Caco-2 (cell line): ENCODE results near the gene POLD4. TPM values are rescaled to one million over a fixed set of nuclear protein-coding genes. Genes with fewer than 3 reads are reported as not detected.
A peak's percentile ranks its signal among the peaks of the same experiment; 100 is the strongest.

Experiments
- BruUV-seq: library from RNA; stranded (reverse); fragments of 400-500 nt; replicated peaks from 2 replicates; lab custom pipeline; 2021; lab: Mats Ljungman, UMichigan
- CTCF ChIA-PET: fragments of 300-600 bp; sonication (Branson Sonifier 250); formaldehyde crosslinking; loops from one replicate; lab custom pipeline; 2022; ENCODE audit warnings: antibody characterized with exemption; lab: Charles Lee
- POLR2A ChIA-PET: fragments of 300-600 bp; sonication (Branson Sonifier 250); formaldehyde crosslinking; loops from one replicate; lab custom pipeline; 2022; ENCODE audit warnings: antibody characterized with exemption; lab: Charles Lee
- DNase-seq, 2 experiments: peaks; one replicate each; pipeline versions ENCODE4 v3.0.0 to v3.0.0-alpha.2; 2020 to 2022
- H3K27me3 ChIP-seq: replicated peaks from 2 replicates; pipeline ENCODE4 v1.6.0; 2011; ENCODE audit warnings: low read length; ENCODE audit not compliant: control insufficient read depth, insufficient read depth
- H3K36me3 ChIP-seq: 2 replicates; pipeline ENCODE4 v1.5.1; 2011; ENCODE audit warnings: low read length; ENCODE audit not compliant: control insufficient read depth, insufficient read depth
- H3K4me1 ChIP-seq: fragments of 250-450 bp; sonication (Bioruptor Pico); 2 replicates; pipeline ENCODE4 v1.5.1; 2020; ENCODE audit warnings: mild to moderate bottlenecking
- H3K4me3 ChIP-seq: 2 replicates; pipeline ENCODE4 v1.5.1; 2011; ENCODE audit warnings: low read depth, mild to moderate bottlenecking, control low read depth, low read length
- H3K9me3 ChIP-seq: fragments of 250-450 bp; sonication (Bioruptor Pico); 2 replicates; pipeline ENCODE4 v1.5.1; 2020; ENCODE audit warnings: mild to moderate bottlenecking, moderate library complexity
- H3K27ac Mint-ChIP-seq: one replicate; pipeline ENCODE4 v1.8.0; 2022; ENCODE audit warnings: mixed read lengths; ENCODE audit not compliant: unreplicated experiment
- H3K27me3 Mint-ChIP-seq: one replicate; pipeline ENCODE4 v1.8.0; 2022; ENCODE audit warnings: mixed read lengths; ENCODE audit not compliant: insufficient read depth, unreplicated experiment
- H3K36me3 Mint-ChIP-seq: one replicate; pipeline ENCODE4 v1.8.0; 2022; ENCODE audit warnings: mild to moderate bottlenecking, mixed read lengths; ENCODE audit not compliant: insufficient read depth, unreplicated experiment
- H3K4me1 Mint-ChIP-seq: one replicate; pipeline ENCODE4 v1.8.0; 2022; ENCODE audit warnings: low read depth, mixed read lengths; ENCODE audit not compliant: unreplicated experiment
- H3K4me3 Mint-ChIP-seq: one replicate; pipeline ENCODE4 v1.8.0; 2022; ENCODE audit warnings: mild to moderate bottlenecking, moderate library complexity, mixed read lengths; ENCODE audit not compliant: unreplicated experiment
- H3K9me3 Mint-ChIP-seq: one replicate; pipeline ENCODE4 v1.8.0; 2022; ENCODE audit warnings: mixed read lengths; ENCODE audit not compliant: unreplicated experiment
- CTCF ChIP-seq, 2 experiments: fragments of 200-600 bp in 1 of 2; IDR thresholded peaks; 1 replicate in 1 of 2; 2 replicates in 1 of 2; pipeline versions ENCODE4 v1.5.1 to v1.8.0; 2011 to 2022; ENCODE audit warnings: antibody characterized with exemption in 1 of 2, control low read depth in 1 of 2, inconsistent platforms in 1 of 2, low read depth in 1 of 2, low read length in 1 of 2, mild to moderate bottlenecking in 1 of 2, moderate library complexity in 1 of 2; ENCODE audit not compliant: insufficient read depth in 1 of 2, severe bottlenecking in 1 of 2, unreplicated experiment in 1 of 2
- intact Hi-C: fragments of 100-400 bp; cut with micrococcal nuclease; formaldehyde crosslinking; loops from one replicate; pipeline ENCODE4 v1.10.0; 2022; ENCODE audit not compliant: unreplicated experiment
- total RNA-seq: library from RNA; stranded (reverse); gene quantifications from 2 replicates; pipeline ENCODE4 v1.2.3, GENCODE V29; 2022

POLD4 gene
- total RNA-seq, 1 experiment from 2014 or later, result 29.8 TPM

- H3K4me1 ChIP-seq, result peaks cover 29% of the 10 kb centered on the region
- POLR2A ChIA-PET, result interaction anchor here (0.6 to 2.1 kb wide), 19 partner anchors 17 to 1596 kb away, joined by 3 to 31 read pairs (median 5); partner anchors contain the start of genes GRK2, POLD4, PPP1CA and RBM14
- intact Hi-C loops, result loop anchor here (1.0 kb wide), 3 partner anchors 17 to 28 kb away; no protein-coding TSS in a partner anchor
- no peaks in the 10 kb centered on the region for H3K9me3 ChIP-seq
- Mint-ChIP-seq H3K4me1 (no peaks in the 10 kb centered on the region), H3K36me3 (peaks cover 8% of the 10 kb centered on the region), H3K27me3 (no peaks in the 10 kb centered on the region), H3K9me3 (no peaks in the 10 kb centered on the region), H3K27ac (peak overlapping the region; percentile 83), H3K4me3 (peak overlapping the region; percentile 95)
- H3K36me3 ChIP-seq, result no peaks in the 10 kb centered on the region
- peak; percentile 95 for DNase-seq
- H3K27me3 ChIP-seq, result no peaks in the 10 kb centered on the region
- CTCF ChIA-PET, result interaction anchor here (0.5 to 21.4 kb wide), 25 partner anchors 9 to 1695 kb away, joined by 3 to 775 read pairs (median 6); partner anchors contain the start of genes AIP, KDM2A, POLD4 and PPP1CA
- no TSS peak for BruUV-seq
- H3K4me3 ChIP-seq, result peak overlapping the region; percentile 86
- peak; percentile 89 to 97 for TF ChIP-seq CTCF (IDR thresholded peaks at IDR 0.05; ENCODE audit: insufficient read depth in 1 of 2, low read depth in 1 of 2, low read length in 1 of 2, severe bottlenecking in 1 of 2, unreplicated experiment in 1 of 2)
Observed at GRCh38 chr11:67373648-67374570, 20.6 kb upstream of the POLD4 start.

- Histone ChIP-seq H3K4me3 (peak within 1 kb of the TSS; percentile 86), H3K4me1 (peaks cover 26% of the 10 kb centered on the region), H3K9me3 (no peaks in the 10 kb centered on the region), H3K36me3 (no peaks in the 10 kb centered on the region), H3K27me3 (no peaks in the 10 kb centered on the region)
- Mint-ChIP-seq H3K4me1 (no peaks in the 10 kb centered on the region), H3K27ac (peak within 1 kb of the TSS; percentile 83), H3K9me3 (no peaks in the 10 kb centered on the region), H3K36me3 (peaks cover 8% of the 10 kb centered on the region), H3K27me3 (no peaks in the 10 kb centered on the region), H3K4me3 (peak within 1 kb of the TSS; percentile 95)
- BruUV-seq, result no TSS peak
- peak; percentile 78 to 81 for DNase-seq
- POLR2A ChIA-PET, result interaction anchor here (0.6 to 2.1 kb wide), 11 partner anchors 17 to 1596 kb away, joined by 3 to 31 read pairs (median 7); partner anchors contain the start of gene POLD4
- CTCF ChIA-PET, result interaction anchor here (0.6 to 21.4 kb wide), 16 partner anchors 10 to 1694 kb away, joined by 3 to 775 read pairs (median 9); partner anchors contain the start of genes AIP, POLD4, PPP1CA and RAD9A
- intact Hi-C loops, result no loop called here
- no peak for TF ChIP-seq CTCF (IDR thresholded peaks at IDR 0.05; ENCODE audit: insufficient read depth in 1 of 2, low read depth in 1 of 2, low read length in 1 of 2, severe bottlenecking in 1 of 2, unreplicated experiment in 1 of 2)
Observed at GRCh38 chr11:67372993-67373647, 19.8 kb upstream of the POLD4 start, which contains the start of gene CLCF1. Gene CLCF1 (minus strand): TSS chr11:67373598. CDS start chr11:67373539, 59 bp downstream.
